GM11168 (cell line): ENCODE data around the gene CORO2B.

Experiments
- in situ Hi-C: fragments of 300-500 bp; cut with MboI; formaldehyde crosslinking; loops from one replicate; pipeline ENCODE4 v1.12.0; 2022; ENCODE audit warnings: low sequenced_read_pairs; ENCODE audit not compliant: unreplicated experiment

CORO2B gene

DNA sequence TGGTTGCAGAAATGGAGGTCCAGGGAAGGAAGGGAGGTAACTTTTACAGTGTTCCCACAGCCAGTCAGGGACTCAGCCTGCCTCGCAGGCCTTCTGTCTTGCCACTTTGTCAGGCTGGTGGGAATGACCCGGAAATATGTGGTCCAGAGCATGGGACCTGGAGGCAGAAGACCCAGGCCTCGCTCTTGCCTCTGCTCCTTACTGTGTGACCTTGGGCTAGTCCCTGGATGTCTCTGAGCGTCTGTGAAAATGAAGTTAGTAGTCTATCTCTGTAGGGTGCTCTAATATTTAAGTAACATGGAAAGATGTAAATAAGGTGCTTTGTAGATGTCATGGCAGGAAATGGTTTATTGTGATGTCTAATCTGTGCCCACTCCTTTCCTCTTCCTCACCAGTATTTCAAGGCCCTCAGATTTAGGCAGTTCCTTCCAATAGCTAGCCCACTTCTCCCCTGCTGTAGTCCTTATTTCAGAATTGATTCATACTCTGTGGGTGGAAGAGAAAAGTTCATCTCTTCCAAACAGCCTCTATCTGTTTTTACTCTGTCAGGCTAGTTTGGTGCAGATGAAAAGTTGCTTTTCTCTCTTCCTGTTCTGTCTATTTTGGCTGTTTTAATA is 9.1 kb downstream of the CORO2B start:
- in situ Hi-C loops: no loop called here

DNA sequence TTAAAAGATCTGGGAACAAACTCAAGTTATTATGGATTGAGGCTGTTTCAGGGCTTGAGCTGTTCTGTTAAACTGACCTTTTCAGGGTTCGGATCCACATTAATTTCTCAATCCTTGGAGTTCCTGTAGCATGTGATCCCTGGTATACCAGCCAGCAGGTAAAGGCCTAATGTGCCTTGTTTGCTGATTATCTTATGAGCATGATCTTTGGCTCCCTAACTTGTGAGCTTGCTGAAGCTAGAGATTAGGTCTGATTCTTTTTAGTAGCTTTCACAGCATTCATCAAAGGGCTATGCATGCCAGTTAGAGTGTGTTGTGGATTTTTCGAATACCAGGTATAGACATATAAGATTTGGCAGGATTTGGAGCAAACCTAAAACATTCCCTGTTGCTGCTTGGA is 10.3 kb downstream of the CORO2B start:
- in situ Hi-C loops: no loop called here

DNA sequence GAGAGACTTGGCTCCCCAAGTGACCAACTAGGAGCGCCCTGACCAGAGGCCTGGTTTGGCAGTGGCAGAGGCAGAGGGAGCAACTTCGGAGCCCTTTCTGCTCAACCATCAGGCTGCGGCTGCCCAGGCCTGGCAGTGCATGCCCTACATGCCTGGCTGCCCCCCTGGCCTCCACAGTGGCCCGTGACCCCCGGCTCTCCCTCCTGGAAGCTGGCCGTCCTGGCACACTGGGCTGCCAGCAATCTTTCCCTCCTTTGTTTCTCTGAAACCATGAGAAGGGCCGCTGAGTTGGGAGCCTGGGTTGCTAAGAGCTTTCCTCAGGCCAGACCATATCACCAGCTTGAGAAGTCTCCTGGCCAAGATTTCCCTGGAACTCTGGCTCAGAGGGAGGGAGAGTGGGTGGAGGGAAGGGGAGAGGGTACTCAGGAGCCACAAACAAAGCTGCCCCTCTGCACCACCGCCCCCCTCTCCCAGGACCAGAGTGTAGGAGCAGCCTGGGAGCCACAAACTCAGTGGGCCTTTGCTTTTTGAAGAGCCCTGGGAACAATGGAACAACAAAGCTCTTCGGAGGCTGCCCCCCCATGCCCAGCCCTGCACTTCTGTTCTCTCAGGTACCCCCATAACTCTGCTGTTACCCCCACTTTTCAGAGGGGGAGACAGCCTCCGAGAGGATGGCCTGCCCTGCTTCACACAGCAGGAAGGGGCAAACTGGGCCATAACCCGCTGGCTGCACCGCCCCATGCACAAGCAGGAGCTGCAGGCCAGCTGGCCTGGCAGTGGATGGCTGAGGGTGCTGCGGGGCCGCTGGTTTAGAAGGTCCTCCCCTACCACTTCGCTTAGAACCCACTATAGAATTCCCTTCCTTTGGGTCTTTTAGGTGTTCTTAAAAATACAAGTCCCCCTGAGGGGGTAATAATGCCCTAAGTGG is 11.3 kb downstream of the CORO2B start:
- in situ Hi-C loops: no loop called here

DNA sequence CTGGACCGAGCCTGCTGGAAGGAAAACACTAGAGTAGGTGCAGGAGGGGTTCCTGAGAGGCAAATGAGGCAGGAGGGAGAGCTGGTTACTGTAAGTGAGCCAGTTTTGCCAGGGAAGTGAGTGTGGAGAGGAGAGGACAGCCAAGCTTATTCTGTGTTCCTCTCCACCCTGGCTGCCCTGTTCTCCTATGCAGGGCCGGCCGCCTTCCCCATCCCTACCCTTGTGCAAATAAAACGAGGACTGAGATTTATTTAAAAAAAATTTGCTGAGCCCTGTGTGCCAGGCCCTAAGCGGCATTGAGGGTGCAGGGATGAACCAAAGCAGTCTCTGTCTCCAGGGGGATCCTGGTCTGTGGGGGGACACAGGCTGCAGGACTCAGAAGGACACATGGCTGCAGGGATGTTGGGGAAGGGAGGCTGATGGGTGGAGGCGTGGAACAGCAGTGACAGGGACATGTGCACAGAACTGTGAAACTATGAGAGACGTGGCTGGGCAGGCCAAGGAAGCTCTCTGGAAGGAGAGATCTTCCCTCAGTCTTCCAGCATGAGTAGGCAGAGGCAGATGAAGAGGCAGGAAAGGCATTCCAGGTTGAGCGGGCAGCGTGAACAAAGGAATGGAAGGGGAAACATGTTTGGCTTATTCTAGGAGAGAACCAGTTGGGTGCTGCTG is 12.1 kb downstream of the CORO2B start:
- in situ Hi-C loops: no loop called here

DNA sequence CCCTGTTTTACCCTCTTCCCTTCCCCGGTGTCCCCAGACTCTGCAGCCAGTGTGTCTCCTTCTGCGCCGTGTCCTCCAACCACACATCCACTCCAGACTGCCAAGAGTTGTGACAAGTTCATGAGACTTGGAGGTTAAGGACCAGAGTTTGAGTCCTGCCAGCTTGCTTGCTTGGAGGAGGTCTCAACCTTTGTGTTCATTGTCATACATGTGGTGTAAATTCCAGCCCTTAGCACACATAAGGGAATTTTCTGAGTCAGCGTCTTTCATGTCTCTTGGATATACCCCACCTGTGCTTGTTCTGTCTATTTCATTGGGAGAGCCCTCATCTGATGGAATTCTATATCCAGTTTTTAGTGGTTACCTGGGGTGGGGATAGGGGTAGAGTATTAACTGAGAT is 13.3 kb downstream of the CORO2B start:
- in situ Hi-C loops: no loop called here

DNA sequence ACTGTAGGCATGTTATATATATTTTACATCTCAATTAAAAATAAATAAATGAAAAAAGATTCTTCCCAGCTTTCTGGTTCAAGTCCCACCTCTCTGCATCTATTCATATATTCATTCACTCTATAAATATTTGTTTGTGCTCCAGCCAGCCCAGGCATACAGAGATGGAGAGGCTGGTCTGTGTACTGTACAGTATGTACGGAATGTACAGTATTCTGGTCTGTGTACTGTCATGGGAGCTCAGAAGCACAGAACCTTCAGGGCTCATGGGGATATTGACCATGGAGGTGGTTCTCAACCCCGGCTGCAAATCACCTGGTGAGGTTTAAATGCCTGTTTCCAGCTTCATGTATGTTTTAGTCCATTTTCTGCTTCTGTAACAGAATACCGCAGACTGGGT is 13.8 kb downstream of the CORO2B start:
- in situ Hi-C loops: no loop called here

DNA sequence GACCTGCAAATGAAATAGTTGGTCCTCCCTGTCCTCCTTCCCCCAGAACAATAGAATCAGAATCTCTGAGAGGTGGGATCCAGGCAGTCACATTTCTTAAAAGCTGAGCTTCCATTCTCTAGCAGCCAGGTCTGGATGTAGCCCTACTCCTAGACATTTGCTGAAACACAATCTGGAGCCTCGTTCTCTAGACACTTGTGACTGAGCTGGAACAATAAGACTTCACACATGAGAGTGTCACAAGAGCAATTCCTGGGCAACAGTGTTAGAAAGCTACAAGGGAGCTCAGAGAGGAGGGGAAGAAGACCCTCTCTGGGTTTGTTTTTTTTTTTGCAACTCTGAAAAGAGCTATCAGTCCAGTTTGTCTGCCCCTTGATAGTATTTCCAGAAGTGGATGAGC is 14.5 kb downstream of the CORO2B start:
- in situ Hi-C loops: no loop called here

DNA sequence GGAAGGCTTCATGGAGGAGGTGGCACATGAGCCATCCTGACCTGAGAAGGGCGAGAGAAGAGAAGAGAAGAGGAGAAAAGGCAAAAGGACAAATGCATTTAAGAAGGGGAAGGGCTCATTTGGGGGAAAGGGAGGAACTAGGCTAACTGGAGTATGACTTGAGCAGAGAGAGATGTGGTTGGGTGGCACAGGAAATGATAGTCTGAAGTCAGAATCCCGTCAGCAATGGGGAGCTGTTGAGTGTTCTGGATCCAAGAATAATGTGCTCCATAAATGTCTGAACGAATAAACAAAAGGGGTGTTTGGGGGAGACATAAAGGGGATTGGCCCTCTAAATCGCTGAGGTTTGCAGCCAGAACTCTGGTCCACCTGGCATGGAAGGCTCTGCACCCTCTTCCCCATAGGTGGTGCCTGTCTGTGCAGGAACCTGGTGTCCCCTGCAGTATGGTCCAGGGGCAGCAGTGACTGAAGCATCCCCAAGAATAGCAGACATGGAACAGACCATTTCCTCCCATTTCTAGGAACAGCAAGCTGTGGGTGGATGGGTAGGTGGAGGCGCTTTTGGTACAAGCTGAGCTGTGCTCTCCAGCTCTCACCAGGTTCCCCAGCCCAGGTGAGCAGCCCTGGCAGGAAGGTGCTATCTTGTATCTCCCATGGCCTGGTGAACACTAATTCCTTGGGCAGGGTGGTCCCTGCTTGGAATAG is 15.2 kb downstream of the CORO2B start:
- in situ Hi-C loops: no loop called here

DNA sequence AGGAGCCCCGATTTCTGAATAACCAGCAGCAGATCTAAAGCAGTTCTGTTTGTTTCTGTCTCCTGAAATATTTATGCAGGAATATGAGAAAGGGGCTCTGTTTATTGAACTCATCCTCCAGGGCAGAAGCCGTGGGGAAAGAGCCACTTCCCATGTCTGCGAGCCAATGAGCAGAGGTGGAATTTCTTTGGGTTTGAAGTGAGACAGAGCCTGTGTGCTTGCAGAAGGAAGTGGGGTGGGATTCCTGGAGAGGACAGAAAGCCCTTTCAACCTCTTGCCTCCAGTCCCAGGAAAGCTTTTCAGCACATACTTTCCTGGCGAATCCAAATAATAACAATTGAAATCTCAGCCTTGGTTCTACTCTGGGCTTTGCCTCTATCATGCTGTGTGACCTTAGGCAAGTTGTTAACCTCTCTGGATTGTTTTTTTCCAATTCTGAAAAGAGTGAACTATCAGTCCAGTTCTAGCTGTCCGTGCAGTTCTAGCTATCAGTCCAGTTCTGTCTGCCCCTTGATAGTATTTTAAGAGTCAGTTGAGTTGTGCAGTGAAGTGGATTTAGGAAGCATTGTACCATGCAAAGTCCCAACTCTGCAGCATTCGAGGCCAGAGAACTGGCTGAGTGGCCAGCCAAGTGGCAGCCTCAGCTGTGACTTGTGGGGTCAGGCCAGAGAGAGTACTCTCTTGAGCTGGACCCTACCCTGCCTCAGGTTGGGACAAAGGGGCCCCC is 15.9 kb downstream of the CORO2B start:
- in situ Hi-C loops: no loop called here

DNA sequence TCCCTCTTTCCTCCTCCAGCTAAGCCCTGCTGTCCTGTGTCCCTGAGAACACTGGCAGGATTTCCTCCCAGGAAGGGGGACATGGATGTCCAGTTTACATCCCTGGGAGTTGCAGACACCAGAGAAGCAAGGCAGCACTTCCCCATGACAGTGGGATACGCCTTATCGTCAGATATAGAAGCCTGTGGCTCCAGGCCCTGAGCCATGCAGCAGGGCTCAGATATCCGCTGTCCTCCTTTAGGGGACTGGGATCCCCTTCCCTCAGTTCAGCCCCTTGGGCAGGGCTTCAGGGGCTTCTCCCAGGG is 16.4 kb downstream of the CORO2B start:
- in situ Hi-C loops: no loop called here

DNA sequence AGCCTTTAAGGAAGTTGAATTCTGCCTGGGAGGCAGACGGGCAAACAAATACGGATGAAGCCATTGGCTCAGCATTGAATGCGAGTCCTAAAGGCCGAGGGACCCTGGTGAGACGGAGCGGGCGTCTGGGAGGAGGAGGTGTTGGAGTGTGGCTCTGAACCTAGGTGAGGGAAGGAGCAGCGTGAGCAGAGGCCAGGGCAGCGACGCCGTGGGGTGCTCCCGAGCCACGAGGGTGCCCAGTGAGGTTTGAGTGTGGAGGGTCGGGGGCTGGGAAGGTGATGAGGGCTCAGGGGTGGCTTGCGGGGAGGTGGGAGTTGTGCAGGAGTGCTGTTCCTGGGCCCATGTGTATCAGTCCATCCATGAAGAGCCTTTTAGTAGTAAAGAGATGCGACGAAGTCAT is 17.0 kb downstream of the CORO2B start:
- in situ Hi-C loops: no loop called here

DNA sequence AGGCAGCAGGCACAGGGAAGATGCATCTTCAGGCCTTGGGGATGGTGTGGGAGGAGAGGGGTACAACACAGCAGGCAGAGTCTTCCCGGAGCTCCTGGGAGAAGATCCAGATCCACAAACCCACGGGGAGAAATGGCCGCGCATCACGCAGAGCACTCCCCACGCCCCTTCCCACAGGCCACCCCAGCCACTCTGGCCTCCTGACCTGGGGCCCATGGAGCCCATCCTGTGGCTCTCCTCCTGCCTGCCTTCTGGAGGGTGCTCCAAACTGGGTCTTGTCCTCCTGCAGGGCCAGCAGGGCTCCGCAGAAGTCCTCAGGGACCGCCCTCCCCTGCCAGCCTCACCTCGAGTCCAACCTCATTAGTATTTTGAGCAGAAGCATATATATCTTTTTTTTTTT is 17.9 kb downstream of the CORO2B start:
- in situ Hi-C loops: no loop called here

DNA sequence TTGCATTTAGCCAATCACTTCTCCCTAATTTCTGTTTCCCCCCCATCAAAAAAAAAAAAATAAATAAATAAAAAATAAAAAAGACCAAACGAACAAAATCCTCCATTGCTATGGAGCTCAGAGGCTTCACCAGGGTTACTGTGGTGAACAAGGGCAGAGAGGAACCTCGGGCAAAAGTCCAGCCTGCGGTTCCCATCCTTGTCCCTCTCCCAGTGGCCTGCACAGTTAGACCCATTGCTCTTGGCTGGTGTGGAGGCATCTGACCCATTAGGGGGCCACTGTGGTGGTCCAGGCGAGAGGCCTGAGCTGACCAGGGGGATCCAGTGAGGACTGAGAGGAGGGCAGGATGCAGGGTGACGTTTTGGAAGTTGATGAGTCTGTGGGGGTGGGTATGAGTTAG is 18.8 kb downstream of the CORO2B start:
- in situ Hi-C loops: no loop called here

DNA sequence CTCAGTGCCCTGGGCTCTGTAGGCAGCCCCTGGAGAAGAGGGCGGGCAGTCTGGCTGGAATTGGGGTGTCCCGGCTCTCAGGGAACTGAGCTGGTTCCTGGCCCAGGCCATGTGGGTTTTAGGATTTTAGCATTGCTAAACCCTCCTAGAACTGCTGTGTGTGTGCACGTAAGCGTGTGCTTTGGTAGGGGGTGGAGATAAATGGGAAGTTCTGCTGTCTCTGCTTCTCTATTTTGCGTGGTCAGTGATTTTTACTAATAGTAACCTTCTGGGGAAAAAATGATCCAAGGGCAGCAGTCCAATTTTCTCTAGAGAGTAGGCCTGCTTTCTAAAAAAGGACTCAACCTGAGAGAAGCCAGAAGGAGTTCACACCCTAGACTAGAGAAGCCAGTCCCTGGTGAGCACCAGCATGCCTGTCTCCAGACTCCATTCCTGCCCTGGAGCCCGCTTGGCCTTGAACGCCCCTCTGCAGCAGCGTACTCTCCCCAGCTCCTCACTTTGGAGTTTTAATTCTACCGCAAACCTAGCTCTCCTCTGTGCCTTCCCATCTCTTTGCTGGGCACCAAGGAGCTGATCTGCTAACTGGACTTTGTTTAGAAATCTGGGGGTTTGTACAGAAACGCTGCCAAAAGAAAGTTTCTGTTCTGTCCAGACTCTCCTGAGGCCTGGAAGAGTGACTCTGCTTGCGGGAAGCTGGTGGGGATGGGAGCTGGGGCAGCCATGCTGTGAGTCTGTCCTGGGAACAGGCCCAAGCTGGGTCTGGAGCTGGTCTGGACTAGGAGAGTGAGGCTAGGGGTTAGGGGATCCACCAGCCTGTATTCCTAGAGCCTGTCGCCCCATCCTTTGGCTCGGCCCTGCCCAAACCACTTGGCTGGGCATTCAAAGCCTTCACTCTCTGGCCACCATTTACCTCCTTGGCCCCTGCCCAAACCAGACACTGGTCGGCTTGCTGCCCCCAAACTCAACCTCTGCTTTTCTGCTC is 19.7 kb downstream of the CORO2B start:
- in situ Hi-C loops: no loop called here

DNA sequence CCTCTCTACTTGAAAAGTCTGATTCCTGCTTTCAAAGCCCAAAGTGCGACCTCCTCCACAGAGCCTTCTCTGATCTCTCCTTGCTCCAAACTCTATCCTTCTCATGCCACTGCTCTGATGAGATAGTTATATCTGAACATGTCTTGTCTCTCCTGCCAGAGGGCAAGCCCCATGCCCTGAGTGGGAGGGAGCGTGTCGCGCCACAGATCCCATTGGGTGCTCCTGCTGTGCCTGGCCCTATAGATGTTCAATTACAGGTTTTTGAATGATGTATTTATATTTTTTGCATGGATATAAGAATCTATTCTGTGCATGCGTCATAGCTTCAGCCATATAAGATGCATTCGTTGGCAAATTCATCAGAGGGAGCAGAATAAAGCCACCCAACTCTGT is 20.4 kb downstream of the CORO2B start:
- in situ Hi-C loops: no loop called here

DNA sequence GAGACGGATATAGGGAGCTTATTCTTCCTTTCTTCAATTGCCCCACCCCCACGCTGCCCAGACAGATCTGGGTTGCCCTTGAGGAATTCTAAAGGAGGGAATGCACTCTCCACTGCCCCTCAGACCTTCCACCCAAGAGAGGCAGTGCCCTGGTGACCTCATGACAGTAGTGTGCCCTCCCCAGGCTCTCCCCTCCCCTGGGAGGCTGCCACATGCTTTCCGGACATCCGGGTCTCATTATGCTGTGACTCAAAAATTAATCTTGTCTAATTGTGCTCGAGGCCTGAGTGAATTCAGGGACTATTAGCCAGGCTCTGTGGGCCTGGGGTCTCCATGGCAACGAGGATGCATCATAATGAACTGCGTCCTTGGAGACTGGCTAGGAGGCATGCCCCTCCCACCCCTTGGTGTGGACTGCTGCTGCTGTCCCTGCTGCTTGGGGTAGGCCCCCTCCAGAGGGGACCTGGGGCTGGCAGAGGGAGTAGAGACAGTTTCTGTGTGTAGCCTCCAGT is 20.8 kb downstream of the CORO2B start:
- in situ Hi-C loops: no loop called here

DNA sequence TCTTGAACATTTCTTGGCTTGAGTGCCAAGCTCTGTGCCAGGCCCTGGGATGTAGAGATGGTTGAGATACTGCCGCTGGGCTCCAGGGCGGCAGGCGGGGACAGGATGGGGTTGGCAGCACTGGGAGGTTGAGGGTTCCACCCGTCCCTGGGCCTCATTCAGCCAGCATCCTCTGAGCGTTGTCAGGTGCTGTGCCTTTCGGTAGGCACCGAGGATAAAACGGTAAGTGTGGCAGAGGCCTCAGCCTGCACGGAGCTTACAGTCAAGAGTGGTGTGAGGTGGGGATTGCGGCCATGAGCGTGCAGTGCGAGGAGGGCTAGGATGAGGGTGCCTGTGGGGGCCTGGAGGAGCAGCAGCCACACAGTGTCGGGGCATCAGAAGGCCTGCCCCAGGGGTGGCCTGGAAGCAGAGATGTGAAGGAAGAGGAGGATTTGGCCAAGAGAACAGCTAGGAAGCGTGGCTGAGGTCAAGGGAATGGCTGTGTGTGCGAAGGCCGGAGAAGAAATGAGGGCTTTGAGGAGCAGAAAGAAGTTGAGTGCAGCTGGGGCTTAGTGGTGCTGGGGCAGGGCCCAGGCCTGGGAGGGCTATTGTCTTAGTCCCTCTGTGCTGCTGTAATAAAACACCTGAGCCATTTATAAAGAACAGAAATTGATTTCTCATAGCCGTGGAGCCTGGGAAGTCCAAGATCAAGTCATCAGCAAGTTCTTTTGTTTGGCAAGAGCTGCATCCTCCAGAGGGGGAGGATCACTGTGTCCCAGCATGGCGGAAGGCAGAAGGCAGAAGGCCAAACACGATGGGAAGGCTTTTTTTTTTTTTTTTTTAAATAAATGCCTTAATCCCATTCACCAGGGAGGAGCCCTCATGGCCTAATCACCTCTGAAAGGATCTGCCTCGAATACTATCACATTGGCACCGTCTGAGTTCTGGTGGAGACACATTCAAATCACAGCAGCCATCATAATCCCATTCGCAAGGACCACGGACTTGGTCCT is 22.7 kb downstream of the CORO2B start:
- in situ Hi-C loops: no loop called here
